ENCODE measurements around the gene ZBTB9.

Gene ZBTB9

DNA sequence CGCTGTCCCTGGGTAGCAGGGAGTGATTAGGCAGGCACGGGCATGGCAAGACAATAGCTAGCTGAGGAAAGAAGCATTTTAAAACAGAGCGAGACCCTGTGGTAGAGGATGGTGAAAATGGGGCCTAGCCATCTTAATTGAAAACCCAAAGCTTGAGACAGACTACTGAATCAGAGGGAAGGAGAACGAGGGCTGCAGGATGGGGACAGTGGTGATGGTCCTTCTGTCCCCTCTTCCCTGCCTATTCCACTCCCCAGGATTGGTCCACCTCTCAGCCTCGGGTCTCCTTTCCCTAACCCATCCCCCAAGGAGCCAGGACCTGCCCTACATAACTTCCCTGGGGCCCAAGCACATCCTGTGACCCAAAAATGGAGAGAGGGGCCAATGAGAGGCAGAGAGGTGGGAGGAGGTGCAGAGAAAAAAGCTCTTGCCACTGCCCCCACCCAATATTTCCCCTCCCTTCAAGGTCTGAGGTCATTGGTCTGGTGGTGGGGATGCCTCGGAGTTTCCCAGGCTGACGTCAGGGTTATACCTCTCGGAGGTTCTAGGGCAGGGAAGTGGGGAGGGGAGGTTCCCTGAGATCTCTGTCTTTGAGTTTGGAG, 35.6 kb upstream of the ZBTB9 start:
- DNase-seq, result no peak

DNA sequence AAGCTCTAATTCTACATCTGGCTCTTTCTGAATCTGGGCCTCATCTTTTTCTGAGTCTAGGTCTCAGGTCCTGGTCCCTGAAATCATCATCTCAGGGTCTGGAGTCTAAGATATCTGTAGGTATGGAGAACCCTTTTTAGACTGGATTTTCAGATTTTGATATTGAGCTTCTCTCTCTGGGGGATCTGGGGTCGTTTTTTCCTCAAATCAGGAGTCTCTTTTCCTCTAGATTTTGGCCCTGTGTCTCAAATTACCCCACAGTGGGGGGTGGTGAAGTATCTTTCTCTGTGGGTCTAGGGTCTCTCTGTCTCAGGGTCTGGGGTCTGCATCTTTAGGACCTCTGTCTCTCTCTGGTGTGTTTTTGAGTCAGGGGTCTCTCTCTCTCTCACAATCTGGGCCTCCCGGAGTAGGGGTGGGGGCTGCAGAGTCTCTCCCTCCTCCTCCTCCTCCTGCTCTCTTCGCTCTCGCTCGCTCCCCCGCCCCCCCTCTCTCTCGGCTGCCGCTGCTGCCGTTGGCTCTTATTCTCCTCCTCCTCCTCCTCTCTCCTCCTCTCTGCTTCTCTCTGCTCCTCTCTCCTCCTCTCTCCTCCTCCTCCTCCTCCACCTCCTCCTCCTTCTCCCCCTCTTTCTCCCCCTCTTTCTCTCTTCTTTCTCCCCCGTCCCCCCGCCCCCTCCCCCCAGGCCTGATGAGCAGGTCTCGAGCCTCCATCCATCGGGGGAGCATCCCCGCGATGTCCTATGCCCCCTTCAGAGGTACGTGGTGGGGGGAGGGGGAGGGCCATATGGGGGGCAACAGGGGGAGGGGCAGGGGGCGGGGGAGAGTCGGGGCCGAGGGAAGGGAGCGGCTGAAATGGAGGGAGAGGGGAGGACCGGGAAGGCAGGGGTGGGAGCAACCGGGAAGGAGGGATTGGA, 34.5 kb upstream of the ZBTB9 start, which contains the start of gene SYNGAP1:
TSS of gene SYNGAP1 (plus strand) at position 486 of the 911 bp plus-strand sequence. CDS start at position 686, 200 bp downstream.
- DNase-seq, result no peak

DNA sequence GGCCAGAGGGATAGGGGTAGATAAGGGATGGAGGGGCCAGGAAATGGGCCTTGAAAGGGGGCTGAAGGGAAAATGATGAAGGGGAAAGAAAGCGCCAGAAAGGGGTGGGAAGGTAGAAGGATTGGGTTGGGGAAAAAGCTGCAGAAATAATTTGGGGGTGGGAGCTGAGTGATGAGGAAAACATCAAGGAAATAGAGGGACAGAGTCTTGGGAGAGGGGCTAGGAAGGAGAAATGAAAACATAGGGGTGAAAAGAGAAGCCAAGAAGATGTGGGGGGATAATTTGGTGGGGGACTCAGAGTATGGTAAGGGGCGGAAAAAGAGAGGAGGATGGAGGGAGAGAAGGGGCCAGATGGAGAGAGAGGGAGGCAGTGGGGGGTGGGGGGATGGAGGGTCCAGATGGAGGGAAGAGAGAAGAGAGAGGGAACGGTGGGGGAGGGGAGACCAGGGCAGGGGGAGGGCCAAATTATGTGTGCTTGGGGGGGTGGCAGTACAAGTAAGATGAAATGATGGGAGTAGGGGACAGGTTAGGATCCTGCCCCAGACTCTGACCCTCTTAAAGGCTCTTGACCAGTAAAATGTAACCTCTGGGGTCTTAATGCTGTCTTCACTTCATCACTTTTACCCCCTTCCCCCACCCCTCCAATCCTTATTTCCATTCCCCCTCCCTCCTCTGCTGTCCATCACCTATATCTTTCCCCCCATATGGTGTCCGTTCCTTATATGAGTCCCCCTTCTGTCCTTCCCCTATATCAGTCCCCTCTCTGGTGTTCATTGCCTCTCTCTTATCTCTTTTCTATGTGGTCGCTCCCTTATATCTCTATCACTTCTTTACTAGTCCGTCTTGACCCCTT, 33.7 kb upstream of the ZBTB9 start:
- no peak for DNase-seq

DNA sequence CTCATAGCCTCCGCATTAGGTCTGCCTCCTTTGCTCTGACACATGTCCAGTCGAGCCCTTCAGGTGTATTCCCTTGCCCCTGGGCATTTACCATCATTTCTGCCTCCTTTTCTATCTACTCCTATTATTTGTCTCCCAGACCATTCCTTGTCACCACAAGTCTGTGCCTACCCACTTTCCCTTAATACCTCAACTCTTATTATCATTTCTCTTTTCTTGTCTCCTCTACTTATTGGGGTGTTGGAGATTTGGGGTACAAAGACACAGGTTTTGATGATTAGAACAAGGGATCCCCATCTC, 33.1 kb upstream of the ZBTB9 start:
- DNase-seq, result no peak

DNA sequence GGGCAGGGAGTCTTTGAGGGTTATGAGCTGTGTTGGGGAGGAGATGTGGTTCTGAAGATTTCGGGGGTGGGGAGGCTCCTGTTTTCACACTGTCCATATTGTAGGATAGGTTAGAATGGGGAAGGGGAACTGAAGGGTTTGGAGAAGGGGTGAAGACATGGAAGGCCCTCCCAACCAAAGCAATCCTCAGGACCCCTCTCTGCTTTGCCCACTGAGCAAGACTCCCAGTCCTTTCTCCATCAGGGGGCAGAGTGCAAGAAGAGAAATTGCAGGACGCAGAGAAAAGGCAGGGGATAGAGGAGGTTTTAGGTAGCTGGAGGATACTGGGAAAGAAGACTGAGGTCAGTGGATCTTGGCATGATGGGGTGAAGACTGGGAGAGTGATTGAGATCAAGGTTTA, 30.6 kb upstream of the ZBTB9 start:
- no peak for DNase-seq

DNA sequence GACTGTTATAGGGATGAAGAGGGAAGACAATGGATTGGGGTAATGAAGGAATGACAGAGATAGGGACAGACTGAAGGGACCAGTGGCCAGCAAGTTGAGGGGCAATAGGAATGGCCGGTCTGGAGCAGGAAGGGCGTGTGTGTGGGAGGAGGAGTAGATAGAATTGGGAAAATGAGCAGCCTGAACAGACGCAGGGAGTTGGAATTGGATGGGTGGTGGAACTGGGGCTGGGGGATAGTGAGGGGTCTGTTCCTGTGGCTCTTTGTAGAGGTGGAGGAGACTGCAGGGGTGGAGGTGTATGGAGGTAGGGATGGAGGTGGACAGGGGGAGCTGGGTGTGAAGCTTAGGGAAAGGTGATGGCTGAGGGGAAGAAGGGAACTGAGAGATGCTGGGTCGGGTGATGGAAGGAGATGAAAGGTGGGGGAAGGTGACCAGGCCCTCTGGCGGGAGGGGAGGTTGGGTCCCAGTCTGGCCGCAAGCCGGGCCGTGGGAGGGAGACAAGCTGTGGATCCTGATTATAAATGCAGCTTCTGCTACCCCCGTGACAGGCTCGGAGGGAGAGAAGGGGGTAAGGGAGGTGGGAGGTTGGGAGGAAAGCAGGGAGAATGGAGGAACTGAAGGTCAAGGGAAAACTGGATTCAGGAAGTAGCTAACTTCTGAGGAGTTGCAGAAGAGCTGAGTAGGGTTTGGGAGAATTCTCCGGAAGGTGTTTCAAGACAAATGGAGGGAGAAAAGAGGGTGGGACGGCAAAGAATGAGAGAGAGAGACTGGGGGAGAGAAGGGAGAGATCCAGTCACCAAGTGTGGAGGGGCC, 29.3 kb upstream of the ZBTB9 start:
- DNase-seq, result no peak

DNA sequence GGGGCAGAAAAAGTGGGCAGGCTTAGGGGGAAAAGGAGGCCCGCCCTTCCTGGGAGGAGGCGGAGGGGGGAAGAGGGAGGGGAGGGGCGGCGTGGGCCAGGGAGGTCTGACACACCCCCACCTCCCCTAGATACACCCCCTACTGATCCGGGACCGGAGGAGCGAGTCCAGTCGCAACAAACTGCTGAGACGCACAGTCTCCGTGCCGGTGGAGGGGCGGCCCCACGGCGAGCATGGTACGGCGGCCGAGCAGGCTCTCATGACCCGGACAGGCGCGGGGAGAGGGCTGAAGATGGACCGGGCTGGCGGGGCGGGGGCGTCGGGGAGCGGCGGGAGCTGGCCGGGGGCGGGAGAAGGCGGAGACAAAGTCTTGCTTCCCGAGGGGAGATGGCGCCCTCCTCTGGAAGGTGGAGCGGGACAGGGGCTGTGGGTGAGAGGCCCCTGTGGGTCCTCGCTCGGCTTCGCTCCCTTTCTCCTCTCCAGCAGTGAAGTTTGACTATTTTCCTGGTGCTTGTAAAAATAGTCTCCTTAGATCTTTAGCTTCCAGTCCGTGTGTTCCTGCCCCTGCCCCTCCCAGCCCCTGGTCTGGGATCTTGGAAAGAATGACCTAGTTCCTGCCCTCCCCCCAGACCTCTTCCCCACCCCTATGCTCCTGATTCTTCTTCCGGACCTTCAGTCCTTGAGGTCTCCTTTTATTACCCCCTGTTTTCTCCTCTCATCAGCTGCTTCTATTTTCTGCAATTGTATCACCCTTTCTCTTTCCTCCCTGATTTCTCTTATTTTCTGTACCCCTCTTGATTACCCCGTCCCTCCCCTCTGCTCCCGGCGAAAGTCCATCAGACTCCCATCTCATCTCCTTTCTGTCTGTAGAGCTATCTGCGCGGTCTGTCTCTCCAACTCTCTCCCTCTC, 28.5 kb upstream of the ZBTB9 start:
- no peak for DNase-seq

DNA sequence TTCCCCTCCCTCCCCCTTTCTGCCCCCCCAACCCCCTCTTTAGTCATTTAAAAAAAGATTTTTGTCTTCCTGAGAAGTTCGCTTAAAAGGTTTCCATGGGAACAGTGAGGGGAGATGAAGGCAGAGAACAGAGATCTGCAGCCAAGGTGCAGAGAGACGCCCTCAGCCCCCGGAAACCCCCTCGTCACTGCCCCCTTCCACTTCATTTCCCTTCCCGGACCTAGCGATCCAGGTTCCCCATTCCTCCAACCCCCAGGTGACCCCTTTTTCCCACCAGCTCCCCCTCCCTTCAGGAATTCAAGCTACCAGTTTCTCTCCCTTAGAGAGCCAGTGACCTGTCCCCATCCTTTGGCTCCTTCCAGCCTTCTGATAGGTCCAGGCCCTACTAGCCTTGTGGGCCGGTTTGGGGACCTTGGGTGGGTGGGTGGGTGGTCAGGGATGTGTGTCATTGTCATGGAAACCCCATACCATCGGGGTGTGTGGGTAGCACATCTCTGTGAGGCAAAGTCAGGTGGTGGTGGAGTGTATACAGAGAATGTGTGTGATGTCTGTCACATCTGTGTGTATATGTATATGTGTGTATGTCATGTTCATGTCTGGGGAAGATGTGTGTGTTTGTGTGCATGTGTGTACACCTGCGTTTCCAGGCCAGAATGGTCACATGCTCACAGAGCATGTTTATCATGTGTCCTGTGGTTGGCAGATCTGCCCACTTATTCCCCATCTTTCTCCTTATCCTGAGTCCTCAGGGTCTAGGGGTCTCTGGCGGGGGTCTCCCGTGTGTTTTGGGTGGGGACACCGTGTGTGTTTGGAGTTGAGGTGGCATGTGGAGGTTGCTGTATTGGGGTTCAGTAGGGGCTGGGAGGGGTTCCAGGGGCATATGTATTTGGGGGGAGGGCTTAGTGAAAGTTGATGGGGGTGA, 27.5 kb upstream of the ZBTB9 start:
- DNase-seq, result no peak

DNA sequence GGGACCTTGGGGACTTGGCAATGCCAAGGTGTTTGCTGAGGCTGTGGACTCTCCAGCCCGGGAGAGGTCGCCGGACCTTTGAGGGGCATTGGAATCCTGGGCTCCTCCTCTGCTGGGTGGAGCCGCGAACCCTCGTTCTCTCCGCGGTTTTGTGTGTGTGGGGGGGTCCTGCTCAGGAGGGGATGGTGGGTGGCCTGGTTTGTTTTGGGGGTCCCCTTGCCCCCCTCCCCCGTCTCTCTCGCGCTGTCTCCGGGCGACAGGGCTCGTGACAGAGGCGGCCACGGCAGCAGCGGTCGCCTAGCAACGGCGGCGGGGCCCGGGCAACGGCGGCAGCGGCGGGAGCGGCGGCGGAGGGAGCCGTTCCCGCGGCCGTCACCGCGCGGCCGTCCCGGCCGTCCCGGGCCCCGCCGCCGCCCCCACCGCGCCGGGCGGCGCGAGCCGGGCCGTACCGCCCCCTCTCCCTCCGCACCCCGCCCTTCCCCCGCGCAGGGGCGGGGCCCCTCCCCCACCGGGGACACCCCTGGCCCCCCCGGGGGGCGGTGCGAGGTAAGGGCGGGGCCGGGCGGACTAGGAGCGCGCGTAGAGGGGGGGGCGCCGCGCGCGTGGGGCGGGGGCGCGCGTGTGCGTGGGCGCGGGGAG, 26.7 kb upstream of the ZBTB9 start:
- no peak for DNase-seq

DNA sequence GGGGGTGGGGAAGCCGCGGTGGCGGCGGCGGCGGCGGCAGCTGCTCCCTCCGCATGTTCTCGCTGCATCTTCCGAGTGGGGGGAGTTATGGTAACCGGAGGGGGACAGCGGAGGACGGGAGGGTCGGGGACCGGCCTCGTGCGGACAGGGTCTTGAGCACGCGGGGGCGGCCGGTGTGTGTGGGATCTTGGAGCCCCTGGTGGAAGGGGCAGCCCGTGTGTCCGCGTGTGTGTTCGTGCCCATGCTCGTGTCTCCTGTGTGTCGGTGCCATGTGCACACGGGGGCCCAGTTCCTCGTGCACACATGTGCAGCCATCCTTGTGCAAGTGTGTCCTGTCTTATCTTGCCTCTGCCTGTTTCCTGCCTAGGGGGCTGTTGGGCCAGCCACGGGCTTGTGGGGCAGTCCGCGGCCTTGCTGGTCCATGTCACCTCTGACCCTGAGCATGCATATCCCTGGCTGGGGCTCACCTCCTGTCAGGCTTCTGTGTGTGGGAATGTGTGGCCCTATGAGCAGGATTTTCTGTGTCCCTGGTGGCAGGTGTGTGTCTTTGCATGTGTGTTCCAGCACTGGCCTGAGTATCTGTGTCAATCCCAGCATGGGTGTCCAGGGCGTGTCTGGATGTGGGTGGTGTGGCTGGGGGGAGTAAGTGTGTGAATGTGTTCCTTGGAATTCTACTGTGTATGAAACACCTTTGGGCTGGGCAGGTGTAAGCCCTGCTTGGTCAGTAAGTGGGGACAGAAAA, 26.0 kb upstream of the ZBTB9 start:
- DNase-seq, result no peak

DNA sequence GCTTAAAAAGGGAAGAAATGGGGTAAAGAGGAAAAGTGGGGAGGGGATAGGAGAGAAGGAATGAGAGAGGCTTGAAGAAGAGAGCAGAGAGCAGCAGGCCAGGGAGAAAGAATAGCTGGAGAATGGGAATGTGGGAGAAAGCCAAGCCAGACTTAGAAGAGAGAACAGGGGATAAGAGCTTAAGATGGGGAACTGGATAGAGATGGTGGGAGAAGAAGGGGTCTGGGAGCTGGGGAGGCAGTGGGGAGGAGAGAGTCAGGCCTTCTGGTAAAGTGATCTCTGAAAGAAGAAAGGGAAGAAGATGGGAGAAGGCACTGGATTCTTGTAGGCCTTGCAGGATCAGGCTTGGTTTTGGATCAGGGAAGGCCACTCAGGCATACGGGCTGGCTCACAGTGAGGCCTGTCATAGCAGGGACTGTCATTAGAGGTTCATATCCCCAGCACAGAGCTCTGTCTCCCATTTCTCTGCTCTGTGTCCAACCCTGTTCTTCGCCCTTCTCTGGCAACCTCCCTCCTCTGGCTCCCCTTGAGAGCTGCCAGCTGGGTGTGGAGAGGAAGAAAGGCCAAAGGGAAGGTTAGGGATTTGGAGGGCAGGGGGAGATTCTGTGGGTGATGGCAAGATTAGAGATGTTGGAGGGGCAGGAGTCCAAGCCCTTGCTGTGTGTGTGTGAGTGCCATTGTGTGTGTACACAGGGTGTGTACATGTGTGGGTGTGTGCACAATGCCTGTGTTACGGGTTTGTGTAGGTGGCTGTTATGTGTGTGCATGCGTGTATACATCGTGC, 25.2 kb upstream of the ZBTB9 start:
- DNase-seq, result no peak

DNA sequence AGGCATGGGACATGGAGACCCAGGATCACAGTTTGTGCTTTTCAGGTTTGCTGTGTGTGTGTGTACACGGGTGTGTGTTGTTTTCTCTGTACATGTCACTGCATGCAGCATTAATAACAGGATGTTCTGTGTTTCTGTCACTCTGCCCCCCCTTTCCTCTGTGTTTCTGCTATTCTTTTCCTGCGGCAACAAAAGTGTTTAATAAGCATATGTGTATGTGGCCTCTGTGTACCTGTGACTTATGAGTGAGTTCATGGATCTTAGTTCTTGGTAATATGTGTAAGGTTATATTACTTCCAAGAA, 24.7 kb upstream of the ZBTB9 start:
- DNase-seq, result no peak

DNA sequence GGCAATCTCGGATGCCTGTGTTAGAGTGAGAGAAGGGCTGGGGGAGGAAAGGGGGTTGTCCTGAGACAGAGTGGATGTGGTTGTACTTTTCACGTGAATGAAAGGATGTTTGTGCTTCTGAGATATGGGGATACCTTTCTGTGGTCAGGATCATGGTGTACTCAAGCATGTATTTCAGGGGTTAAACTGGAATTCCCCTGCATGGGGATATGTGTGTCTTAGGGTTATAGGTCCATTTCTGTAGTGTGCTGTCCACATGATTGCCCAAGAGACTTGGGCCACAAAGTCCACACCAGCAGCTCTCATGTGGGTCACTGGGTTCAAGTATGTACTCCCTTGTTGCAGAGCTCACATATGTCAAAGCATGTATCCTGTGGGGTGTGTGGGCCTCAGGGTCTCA, 24.0 kb upstream of the ZBTB9 start:
- DNase-seq, result no peak

DNA sequence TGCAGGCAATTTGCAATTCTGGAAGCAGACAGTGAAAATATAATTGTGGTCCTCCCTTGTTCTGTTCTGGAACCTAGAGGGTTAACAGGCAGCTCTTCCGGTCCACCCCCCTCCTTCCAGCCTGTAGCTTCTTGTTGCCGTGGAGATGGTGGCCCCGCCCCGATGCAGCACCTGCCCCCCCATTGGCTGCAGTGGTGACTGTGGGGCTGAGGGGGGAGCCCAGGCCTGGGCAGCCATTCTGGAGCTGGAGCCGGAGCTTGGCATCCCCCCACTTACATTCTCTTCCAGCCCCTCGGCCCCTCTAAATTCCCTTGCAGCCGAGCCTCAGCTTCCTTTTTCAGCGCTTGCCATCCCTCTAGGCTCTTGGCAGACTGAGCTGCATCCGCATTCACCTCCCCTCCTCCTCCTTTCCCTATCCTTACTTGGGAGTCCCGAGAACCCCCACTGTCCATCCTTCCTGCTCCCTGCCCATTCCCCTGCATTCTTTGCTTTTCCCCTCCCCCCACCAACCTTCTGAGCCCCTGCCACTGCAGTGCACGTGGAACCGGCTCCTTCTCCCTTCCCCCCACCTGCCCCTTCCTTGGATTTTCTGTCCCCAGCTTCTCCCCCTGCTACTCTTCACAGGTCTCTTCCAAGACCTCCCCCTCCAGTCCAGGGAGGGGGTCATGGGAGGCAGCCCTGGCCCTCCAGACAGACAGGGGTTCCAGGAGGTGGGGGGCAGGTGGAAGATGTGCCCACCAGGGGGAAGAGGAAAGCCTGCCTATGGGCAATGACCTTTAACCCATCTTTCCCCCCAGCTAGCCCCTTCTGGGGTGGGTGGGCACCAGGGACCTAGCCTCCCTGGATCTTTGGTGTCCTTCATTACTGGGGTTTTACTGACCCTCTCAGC, 23.1 kb upstream of the ZBTB9 start:
- no peak for DNase-seq

DNA sequence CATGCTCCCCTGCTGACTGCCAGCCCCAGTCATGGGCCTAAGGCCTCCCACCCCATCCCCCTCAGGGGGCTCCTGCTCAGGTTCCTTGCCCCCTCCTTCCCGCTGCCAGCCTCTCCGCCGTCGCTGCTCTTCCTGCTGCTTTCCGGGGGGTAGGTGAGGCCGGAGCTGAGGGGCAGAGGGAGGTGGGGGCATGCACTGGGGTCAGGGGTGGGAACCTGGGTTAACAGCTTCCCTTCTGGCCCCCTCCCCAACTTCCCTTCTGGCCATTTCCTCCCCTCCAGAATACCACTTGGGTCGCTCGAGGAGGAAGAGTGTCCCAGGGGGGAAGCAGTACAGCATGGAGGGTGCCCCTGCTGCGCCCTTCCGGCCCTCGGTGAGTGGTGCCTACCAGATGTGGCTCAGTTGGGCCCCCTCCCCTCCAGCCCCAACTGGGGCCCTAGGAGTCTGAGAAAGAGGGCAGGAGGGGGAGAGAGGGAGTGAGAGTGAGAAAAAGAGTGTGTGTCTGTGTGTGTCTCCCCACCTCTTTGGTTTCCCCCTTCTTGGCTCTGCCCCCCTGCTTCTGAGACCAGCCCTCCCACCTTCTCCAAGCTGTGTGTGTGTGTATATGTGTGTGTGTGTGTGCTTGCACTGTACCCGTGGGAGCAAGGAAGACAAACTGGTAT, 22.4 kb upstream of the ZBTB9 start:
- DNase-seq, result no peak

DNA sequence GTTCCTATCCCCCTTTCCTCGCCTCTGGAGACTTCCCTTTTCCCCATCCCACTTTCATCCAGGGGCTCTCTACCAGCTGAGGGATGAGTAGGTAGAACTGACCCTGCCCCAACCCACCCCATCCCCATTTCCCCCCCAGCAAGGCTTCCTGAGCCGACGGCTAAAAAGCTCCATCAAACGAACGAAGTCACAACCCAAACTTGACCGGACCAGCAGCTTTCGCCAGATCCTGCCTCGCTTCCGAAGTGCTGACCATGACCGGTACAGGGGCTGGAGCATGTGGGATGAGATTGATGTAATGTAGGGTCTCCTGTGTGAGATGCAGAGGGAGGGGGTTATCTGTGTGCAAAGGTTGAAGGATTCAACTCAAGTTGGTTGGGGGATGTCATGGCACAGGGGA, 21.8 kb upstream of the ZBTB9 start:
- no peak for DNase-seq

DNA sequence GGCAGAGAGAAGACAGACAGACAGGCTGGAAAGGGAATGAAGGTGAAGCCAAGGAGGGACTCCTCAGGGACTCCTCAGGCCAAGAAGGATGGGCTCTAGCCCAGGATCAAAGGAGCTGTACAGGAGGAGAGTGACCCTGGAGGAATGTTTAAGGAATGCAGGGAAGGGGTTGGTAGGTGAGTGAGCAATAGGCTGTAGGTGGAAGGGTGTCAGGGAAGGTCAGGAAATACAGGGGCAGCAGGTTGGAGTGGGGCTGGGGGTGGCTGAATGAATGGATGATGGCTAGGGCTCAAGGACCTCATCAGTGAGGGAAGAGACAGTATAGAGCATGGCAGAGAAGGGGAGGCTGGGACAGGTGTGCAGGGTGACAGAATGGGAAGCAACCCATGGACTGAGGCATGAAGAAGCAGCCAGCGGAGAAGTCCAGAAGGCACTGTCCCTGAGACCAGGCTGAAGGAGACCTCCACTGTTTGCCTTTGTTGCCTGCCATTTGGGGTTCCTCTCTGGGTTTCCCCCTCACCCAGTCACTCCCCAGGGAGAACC, 21.3 kb upstream of the ZBTB9 start:
- DNase-seq, result no peak
